NCI-H524 (cell line): ENCODE results near the gene WNT7B.

ENCODE experiments used
- DNase-seq, 2 experiments: peaks; one replicate each; lab custom pipeline; 2025; lab: John Stamatoyannopoulos, UW

WNT7B gene

GRCh38 chr22:45906946-45907345, 70.0 kb downstream of the WNT7B start:
- DNase-seq: no peak

DNA sequence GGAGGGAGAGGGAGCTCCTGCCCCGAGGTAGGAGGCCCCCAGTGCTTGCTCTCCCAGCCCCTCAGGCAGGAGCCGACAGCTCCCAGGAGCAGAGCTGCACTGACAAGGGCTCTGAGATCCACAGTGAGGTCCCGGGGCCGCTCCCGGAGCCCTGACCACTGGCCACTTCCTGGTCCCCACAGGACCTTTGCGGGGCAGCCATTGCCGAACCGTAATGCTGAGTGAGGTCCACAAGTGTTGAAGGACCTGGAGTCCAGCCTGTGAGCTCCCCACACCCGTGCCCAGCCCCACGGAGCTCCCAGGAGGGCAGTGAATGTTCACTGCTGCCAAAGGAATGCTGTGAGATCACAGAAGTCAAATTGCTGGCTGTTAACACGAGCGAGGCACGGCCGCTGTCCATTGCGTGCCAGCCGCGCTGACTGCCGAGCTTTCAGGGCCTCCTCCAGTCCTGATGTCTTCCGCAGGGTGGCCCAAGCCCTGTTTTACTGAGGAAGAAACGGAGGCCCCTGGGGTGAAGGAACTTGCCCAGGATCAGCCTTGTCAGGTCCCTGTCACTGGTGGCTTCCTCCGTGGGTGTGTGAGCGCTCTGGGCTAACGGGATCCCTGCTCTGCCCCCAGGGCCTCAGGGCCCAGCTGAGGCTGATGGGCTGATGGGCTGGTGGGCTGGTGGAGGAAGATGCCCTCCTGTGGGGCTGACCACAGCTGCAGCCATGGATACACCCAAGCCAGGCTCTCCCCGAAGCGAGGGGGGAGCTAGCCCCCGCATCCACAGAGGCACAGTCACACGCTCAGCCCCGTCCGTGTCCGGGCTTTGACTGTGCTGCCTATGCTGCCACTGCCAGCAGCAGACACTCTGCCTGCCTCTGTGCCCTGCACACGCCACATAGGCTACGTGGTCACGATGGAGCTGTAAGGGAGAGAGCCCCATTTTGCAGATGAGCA, 70.8 kb downstream of the WNT7B start:
- DNase-seq: no peak

DNA sequence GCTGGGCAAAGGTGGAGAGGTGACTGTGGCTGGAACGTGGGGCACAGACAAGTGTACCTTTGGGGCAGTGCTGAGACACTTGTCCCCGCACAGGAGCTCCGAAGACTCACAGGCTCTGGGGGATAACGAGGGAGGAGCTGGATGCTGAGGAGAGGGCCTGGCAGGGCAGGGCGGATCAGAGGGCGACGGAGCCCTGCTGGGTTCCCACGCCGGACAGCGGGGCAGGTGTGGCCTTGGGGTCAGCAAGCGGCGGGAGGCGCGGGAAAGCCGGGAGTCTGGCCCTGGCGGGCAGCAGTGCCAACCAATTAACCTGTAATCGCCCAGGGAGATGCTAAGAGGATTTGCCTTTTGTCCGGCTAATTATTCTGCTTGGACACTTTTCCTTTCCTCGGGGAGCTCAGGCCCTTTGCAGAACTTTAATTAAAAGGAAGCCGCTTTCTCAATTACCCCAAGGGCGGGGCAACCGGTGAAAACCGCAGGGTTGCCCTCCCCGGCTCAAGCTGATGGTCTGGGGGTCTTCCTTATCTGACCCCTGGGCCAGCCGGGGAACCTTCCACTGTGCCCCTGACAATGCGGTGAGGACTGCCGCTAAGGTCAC, 71.5 kb downstream of the WNT7B start:
- DNase-seq: no peak

GRCh38 chr22:45904236-45904635, 72.7 kb downstream of the WNT7B start:
- no peak for DNase-seq

DNA sequence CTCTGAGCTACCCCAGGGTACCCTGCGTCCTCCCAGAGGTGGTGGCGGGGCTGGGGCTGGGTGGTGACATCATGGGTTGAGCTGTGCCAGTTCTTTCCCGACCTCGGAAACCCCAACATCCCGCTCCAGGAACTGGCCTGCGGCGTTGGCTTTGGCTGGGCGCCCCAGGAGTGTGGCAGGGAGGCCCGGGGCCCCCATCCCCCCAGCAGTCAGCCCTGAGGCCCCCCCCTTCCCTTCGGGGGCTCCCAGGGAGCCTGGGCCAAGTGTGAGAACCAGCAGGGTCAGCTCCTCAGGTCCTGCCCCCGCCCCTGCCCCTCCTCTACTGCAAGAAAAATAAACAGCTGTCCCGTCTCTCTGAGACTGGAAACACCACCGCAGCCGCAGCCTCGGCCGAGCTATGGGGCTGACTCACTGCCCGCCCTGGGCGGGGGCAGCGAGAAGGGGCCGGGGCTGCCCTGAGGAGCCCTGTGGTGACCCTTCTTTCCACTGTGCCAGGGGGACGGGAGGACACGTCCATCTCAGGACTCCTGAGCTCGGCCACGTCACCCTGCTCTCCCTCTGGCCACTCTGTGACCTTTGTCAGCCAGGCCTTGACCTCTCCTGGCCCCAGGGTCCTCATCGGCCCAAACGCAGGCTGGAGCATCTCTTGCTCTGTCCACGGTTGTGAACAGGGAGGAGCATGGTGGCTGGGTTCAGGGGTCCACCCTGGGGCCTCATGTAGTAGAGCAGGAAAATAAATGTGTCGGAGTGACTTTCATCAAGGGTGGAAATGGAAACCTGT, 73.4 kb downstream of the WNT7B start:
- DNase-seq: no peak

DNA sequence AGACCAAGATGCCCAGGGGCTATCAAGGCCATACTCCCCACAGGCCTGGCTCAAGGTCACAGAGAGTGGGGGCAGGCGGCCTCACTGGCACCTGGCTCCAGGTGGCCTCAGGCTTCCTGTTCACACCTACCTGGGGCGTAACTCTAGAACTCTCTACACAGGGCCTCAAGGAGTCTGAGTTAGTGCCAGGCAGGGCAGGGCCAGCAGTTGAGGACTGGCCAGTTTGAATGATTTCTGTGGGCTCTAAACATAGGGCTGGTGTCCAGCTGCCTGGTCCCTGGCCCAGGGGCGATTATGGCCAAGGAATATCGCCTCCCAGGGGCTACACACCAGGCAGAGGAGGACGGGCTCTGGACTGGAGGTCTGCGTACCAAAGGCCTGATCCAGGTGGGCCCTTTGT, 79.2 kb downstream of the WNT7B start:
- DNase-seq: no peak

- DNase-seq: no peak
These were observed 79.9 kb downstream of the WNT7B start for GRCh38 chr22:45896964-45897538.

GRCh38 chr22:45896153-45896951, 80.6 kb downstream of the WNT7B start:
- DNase-seq: peak in 1 of 2 experiments; percentile 31

- DNase-seq: no peak
These were observed 81.4 kb downstream of the WNT7B start for GRCh38 chr22:45895436-45896152.

DNA sequence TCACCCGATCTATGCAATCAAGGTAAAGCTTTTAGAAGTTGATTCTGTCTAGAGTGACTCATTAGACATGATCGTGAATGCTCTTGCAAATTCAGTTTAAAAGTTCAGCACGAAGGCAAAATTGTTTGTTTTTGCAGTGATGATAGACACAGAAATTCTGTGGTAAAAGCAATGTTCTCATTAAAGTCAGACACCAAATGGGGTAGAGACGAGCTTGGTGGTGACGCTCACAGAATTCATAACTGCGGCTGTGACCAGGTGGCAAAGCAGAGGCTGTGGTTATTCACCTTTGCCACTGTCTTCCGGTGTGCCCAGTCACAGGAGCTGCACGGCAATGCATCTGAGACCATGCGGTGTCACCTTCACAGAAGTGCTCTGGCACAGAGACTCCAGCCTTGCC, 83.4 kb downstream of the WNT7B start:
- no peak for DNase-seq

- no peak for DNase-seq
These were observed 84.1 kb downstream of the WNT7B start for GRCh38 chr22:45892681-45893461.

- DNase-seq: no peak
These were observed 84.9 kb downstream of the WNT7B start for GRCh38 chr22:45891996-45892621.

GRCh38 chr22:45891471-45891995, 85.4 kb downstream of the WNT7B start:
- no peak for DNase-seq

- no peak for DNase-seq
These were observed 85.9 kb downstream of the WNT7B start for GRCh38 chr22:45891021-45891421.

DNA sequence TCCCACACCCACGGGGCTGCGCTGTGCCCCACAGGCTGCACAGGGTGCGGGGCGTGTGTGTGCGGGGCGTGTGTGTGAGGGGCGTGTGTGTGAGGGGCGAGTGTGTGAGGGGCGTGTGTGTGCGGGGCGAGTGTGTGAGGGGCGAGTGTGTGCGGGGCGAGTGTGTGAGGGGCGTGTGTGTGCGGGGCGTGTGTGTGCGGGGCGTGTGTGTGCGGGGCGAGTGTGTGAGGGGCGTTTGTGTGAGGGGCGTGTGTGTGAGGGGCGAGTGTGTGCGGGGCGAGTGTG, 86.7 kb downstream of the WNT7B start:
- DNase-seq: no peak

- DNase-seq: no peak
These were observed 87.2 kb downstream of the WNT7B start for GRCh38 chr22:45889539-45890350.

GRCh38 chr22:45889093-45889538, 87.8 kb downstream of the WNT7B start:
- DNase-seq: no peak
